ENCODE results near the gene ANKZF1.

The ANKZF1 gene

GRCh38 chr2:219209236-219210195, 20.1 kb upstream of the ANKZF1 start:
- DNase-seq (ENCODE audit: low read depth), result no peak
- no peak for TF ChIP-seq CTCF (conservative IDR thresholded peaks at IDR 0.05; ENCODE audit: control insufficient read depth, insufficient read depth, low read depth, low read length)
- H3K4me3 ChIP-seq (ENCODE audit: control insufficient read depth, low read depth, low read length), result no peak overlapping the region

GRCh38 chr2:219210196-219210885, 19.3 kb upstream of the ANKZF1 start:
- no peak for DNase-seq (ENCODE audit: low read depth)
- H3K4me3 ChIP-seq (ENCODE audit: control insufficient read depth, low read depth, low read length), result no peak overlapping the region
- TF ChIP-seq CTCF (conservative IDR thresholded peaks at IDR 0.05; ENCODE audit: control insufficient read depth, insufficient read depth, low read depth, low read length), result no peak

GRCh38 chr2:219210886-219211362, 18.7 kb upstream of the ANKZF1 start:
- TF ChIP-seq CTCF (conservative IDR thresholded peaks at IDR 0.05; ENCODE audit: control insufficient read depth, insufficient read depth, low read depth, low read length), result no peak
- no peak overlapping the region for H3K4me3 ChIP-seq (ENCODE audit: control insufficient read depth, low read depth, low read length)
- DNase-seq (ENCODE audit: low read depth), result no peak

- no peak for DNase-seq (ENCODE audit: low read depth)
- no peak overlapping the region for H3K4me3 ChIP-seq (ENCODE audit: control insufficient read depth, low read depth, low read length)
- TF ChIP-seq CTCF (conservative IDR thresholded peaks at IDR 0.05; ENCODE audit: control insufficient read depth, insufficient read depth, low read depth, low read length), result no peak
These were observed 16.6 kb upstream of the ANKZF1 start for GRCh38 chr2:219213026-219213415.

- H3K4me3 ChIP-seq (ENCODE audit: control insufficient read depth, low read depth, low read length), result no peak overlapping the region
- DNase-seq (ENCODE audit: low read depth), result no peak
- TF ChIP-seq CTCF (conservative IDR thresholded peaks at IDR 0.05; ENCODE audit: control insufficient read depth, insufficient read depth, low read depth, low read length), result no peak
These were observed 16.0 kb upstream of the ANKZF1 start for GRCh38 chr2:219213486-219214071.

GRCh38 chr2:219214141-219214540, 15.5 kb upstream of the ANKZF1 start:
- no peak for TF ChIP-seq CTCF (conservative IDR thresholded peaks at IDR 0.05; ENCODE audit: control insufficient read depth, insufficient read depth, low read depth, low read length)
- DNase-seq (ENCODE audit: low read depth), result no peak
- no peak overlapping the region for H3K4me3 ChIP-seq (ENCODE audit: control insufficient read depth, low read depth, low read length)

Data from fibroblast of mammary gland (primary cell).